ENCODE measurements around the gene GFM1.

GFM1 gene

GRCh38 chr3:158728851-158729250 lies 84.5 kb downstream of the GFM1 start:
- DNase-seq: no peak

- DNase-seq: no peak
Observed at GRCh38 chr3:158731486-158731885, 87.2 kb downstream of the GFM1 start.

GRCh38 chr3:158731938-158732855 lies 87.9 kb downstream of the GFM1 start, which contains the start of gene RARRES1:
Gene RARRES1, minus strand, starts transcription at chr3:158732457. Its CDS starts 42 bp downstream, at chr3:158732415.
- no peak for DNase-seq

- no peak for DNase-seq
Observed at GRCh38 chr3:158732856-158733200, 88.5 kb downstream of the GFM1 start.

GRCh38 chr3:158733656-158734055 lies 89.3 kb downstream of the GFM1 start:
- DNase-seq: no peak

- no peak for DNase-seq
Observed at GRCh38 chr3:158735296-158736033, 91.1 kb downstream of the GFM1 start.

GRCh38 chr3:158737410-158737809 lies 93.1 kb downstream of the GFM1 start:
- DNase-seq: no peak

GRCh38 chr3:158737976-158738615 lies 93.8 kb downstream of the GFM1 start:
- DNase-seq: no peak

GRCh38 chr3:158738653-158739052 lies 94.3 kb downstream of the GFM1 start:
- DNase-seq: no peak

GRCh38 chr3:158739078-158739477 lies 94.8 kb downstream of the GFM1 start:
- no peak for DNase-seq

- no peak for DNase-seq
Observed at GRCh38 chr3:158739661-158740060, 95.3 kb downstream of the GFM1 start.
